Epithelial cell of esophagus (primary cell): Measurements from ENCODE around the gene CNGA2.

Experiments
- DNase-seq: peaks from one replicate; pipeline ENCODE4 v3.0.0; 2010; ENCODE audit warnings: low read depth
- H3K4me3 ChIP-seq: 2 replicates; pipeline ENCODE4 v1.5.1; 2011; ENCODE audit warnings: mild to moderate bottlenecking, low read length, control low read depth
- CTCF ChIP-seq: IDR thresholded peaks from 2 replicates; pipeline ENCODE4 v1.5.1; 2011; ENCODE audit warnings: low read depth, mild to moderate bottlenecking, low read length, control low read depth, inconsistent platforms; ENCODE audit not compliant: insufficient read depth; ENCODE audit errors: missing control alignments

CNGA2 gene

DNA sequence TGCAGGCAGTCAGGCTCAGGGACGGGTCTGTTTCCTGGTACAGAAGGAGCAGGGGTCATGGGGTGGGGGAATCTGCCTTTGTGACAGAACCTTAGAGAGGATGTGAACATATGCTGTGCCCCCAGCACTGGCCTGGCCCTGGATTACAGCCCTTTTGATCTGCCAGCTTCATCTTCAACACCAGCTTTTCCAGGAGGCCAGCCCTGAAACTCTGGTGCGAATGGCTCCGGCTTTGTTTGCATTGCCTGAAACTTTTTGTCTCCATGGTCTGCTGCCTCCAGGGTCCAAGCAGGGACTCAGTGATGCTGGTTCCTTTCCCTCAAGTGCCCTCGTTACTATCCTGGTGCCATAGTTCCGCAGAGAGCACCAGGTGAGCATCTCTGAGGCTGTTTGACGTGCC is 2.1 kb downstream of the CNGA2 start:
- no peak for DNase-seq
- TF ChIP-seq CTCF = no peak
- H3K4me3 ChIP-seq = no peak overlapping the region

DNA sequence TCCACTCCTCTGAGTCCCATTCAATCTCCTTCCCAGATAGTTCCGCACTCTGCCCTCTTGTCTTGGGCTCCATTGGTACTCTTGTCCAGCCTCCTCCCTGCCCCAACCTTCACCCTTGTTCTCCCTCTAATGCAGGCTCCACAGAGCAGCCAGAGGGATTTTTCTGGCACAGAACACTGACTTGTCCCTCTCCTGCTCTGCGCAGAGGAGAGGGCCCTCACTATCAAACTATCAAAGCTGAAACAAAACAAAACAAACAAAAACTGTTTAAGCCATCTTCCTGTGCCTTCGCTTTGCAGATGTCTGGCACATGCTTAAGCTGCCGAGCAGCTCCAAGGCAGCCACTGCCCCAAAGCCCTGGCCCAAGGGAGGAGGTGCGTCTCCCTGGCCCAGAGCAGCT is 2.9 kb downstream of the CNGA2 start:
- no peak for TF ChIP-seq CTCF
- DNase-seq = no peak
- H3K4me3 ChIP-seq = no peak overlapping the region

DNA sequence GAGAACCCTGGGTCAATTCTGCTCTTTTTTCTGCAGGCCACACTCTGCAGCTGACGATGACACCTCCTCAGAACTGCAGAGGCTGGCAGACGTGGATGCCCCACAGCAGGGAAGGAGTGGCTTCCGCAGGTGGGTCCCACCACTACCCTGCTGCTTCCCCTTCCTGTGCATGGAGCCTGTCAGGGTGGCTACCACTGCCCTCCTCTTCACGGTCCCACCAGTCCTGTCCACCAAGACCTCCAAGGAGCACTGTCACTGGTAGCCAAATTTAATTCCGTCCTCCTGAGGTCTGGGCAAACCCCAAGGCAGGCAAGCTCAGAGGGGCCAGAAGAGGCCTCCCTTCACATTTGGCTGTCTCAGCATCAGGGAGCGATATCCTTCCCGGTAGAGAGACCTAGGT is 4.2 kb downstream of the CNGA2 start:
- DNase-seq = no peak
- no peak for TF ChIP-seq CTCF
- no peak overlapping the region for H3K4me3 ChIP-seq

- H3K4me3 ChIP-seq = no peak overlapping the region
- DNase-seq = no peak
- TF ChIP-seq CTCF = no peak
Measured at GRCh38 chrX:151741606-151742005, 7.1 kb downstream of the CNGA2 start.

DNA sequence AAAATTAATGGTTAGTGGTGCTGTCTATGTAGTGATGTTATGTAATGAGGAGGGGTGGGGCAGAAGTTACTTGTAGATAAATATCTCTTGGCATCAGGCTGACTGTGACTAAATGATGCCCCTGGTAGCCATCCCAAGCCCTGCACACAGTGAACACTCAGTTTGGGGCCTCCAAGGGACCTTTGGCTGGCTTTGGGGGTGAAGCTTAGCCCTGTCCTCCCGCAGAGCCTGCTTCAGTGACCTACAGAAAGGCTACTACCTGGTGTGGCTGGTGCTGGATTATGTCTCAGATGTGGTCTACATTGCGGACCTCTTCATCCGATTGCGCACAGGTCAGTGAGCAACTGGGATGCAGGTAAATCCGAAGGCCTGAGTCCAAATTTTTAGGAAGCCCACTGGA is 7.8 kb downstream of the CNGA2 start:
- no peak overlapping the region for H3K4me3 ChIP-seq
- TF ChIP-seq CTCF = no peak
- DNase-seq = no peak

- DNase-seq = no peak
- no peak overlapping the region for H3K4me3 ChIP-seq
- no peak for TF ChIP-seq CTCF
Measured at GRCh38 chrX:151743651-151744470, 9.3 kb downstream of the CNGA2 start.

- no peak for DNase-seq
- TF ChIP-seq CTCF = no peak
- H3K4me3 ChIP-seq = no peak overlapping the region
Measured at GRCh38 chrX:151745651-151746050, 11.1 kb downstream of the CNGA2 start.
